H1 (cell line): Measurements from ENCODE around the gene ITPK1.

Source experiments
- BACH1 ChIP-seq: IDR thresholded peaks from 2 replicates; pipeline ENCODE4 v1.6.1; 2012; ENCODE audit warnings: low read length, improper control_type of control experiment
- CEBPB ChIP-seq: IDR thresholded peaks from 2 replicates; pipeline ENCODE4 v1.6.1; 2012; ENCODE audit warnings: low read depth, low read length
- CHD2 ChIP-seq: IDR thresholded peaks from 2 replicates; pipeline ENCODE4 v1.6.1; 2012; ENCODE audit warnings: low read length, improper control_type of control experiment
- CREB1 ChIP-seq: IDR thresholded peaks from 2 replicates; pipeline ENCODE4 v1.6.1; 2012; ENCODE audit warnings: inconsistent platforms
- JUN ChIP-seq: IDR thresholded peaks from 2 replicates; pipeline ENCODE4 v1.6.1; 2011; ENCODE audit warnings: low read depth, mild to moderate bottlenecking, improper control_type of control experiment, low read length
- POLR2A ChIP-seq, 2 experiments: IDR thresholded peaks; 1 replicate in 1 of 2; 2 replicates in 1 of 2; pipeline ENCODE4 v1.6.1; 2011; ENCODE audit warnings: low read depth in 2 of 2, low read length in 2 of 2, mild to moderate bottlenecking in 2 of 2; ENCODE audit errors: control extremely low read depth in 1 of 2
- POU5F1 ChIP-seq: IDR thresholded peaks from 2 replicates; pipeline ENCODE4 v1.6.1; 2011; ENCODE audit warnings: low read depth, mild to moderate bottlenecking, low read length, moderate library complexity
- TF ChIP-seq, protein P1 (sequence below), 3 experiments: IDR thresholded peaks; 1 replicate in 2 of 3; 2 replicates in 1 of 3; pipeline versions ENCODE4 v1.5.1 to v1.6.1; 2011; ENCODE audit warnings: low read length in 3 of 3, mild to moderate bottlenecking in 3 of 3, inconsistent platforms in 2 of 3, low read depth in 1 of 3, moderate library complexity in 1 of 3; ENCODE audit not compliant: insufficient read depth in 1 of 3; ENCODE audit errors: control extremely low read depth in 1 of 3

DNA sequence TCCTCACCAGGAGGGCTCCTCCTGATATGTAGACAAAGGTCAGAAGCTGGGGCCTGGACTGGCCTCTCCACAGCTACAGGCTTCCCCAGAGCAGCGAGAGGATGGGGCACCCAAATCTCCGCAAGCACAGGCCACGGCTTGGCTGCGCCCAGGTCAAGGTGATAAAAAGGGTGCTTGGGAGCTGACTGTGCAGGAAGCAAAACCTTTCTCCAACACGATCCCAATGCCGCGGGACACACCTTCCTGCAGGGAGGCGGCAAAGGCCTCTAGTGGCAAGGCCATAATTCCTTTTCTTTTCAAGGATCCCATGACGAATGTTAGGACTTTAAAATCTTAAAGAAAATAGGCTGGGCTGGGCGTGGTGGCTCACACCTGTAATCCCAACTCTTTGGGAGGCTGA lies 13.6 kb downstream of the ITPK1 start:
- no peak for TF ChIP-seq POLR2A (IDR thresholded peaks at IDR 0.05; ENCODE audit: control extremely low read depth in 1 of 2, low read depth in 2 of 2, low read length in 2 of 2)
- TF ChIP-seq, protein P1, sequence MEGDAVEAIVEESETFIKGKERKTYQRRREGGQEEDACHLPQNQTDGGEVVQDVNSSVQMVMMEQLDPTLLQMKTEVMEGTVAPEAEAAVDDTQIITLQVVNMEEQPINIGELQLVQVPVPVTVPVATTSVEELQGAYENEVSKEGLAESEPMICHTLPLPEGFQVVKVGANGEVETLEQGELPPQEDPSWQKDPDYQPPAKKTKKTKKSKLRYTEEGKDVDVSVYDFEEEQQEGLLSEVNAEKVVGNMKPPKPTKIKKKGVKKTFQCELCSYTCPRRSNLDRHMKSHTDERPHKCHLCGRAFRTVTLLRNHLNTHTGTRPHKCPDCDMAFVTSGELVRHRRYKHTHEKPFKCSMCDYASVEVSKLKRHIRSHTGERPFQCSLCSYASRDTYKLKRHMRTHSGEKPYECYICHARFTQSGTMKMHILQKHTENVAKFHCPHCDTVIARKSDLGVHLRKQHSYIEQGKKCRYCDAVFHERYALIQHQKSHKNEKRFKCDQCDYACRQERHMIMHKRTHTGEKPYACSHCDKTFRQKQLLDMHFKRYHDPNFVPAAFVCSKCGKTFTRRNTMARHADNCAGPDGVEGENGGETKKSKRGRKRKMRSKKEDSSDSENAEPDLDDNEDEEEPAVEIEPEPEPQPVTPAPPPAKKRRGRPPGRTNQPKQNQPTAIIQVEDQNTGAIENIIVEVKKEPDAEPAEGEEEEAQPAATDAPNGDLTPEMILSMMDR (IDR thresholded peaks at IDR 0.05; ENCODE audit: control extremely low read depth in 1 of 3, insufficient read depth in 1 of 3, low read depth in 1 of 3, low read length in 3 of 3) = no peak
- no peak for TF ChIP-seq CHD2
- no peak for TF ChIP-seq CREB1
- no peak for TF ChIP-seq CEBPB
- TF ChIP-seq JUN = no peak
- no peak for TF ChIP-seq BACH1
- no peak for TF ChIP-seq POU5F1
